Measurements from ENCODE around the gene ATP6V0E2.

Gene ATP6V0E2

GRCh38 chr7:149872419-149873073 is 1.2 kb upstream of the ATP6V0E2 start:
- DNase-seq (ENCODE audit: insufficient read length, low spot score) (peak; percentile 49), FAIRE-seq (no peak)

DNA sequence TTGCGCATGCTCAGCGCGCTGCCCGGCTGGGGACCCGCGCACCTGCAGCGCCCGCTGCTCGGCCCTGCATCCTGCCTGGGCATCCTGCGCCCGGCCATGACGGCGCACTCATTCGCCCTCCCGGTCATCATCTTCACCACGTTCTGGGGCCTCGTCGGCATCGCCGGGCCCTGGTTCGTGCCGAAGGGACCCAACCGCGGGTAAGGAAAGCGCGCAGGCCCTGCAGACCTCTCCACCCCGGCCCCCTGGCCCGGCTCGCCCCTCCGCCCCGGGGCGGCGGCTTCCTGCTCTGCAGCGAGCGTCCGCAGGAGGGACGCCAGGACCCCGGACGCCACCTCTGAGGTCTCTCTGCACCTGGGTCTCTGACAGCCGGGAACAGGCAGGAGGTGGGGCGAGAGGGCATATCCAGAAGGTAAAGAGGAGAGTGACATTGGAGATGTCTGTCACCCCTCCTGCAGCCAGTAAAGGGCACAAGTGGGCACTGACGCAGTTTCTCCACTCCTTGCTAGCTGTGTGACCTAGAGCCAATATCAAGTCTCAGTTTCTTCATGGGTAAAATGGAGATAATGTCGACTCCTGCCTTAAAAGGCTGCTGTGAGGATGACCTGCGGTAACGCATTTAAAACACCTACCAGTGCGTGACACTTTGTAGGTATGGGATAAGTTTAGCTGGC is 338 bp downstream of the ATP6V0E2 start:
- FAIRE-seq (no peak), DNase-seq (ENCODE audit: insufficient read length, low spot score) (peak; percentile 100)
- peak; percentile 5; the same call in 1 of the 2 replicates for TF ChIP-seq POLR2A (IDR thresholded peaks at IDR 0.05; ENCODE audit: low read depth, low read length)

More at GRCh38 chr7:149872419-149873073, 1.2 kb upstream of the ATP6V0E2 start:
- TF ChIP-seq POLR2A (IDR thresholded peaks at IDR 0.05; ENCODE audit: low read depth, low read length), result no peak

- DNase-seq (ENCODE audit: insufficient read length, low spot score) (no peak), FAIRE-seq (no peak)
- TF ChIP-seq POLR2A (IDR thresholded peaks at IDR 0.05; ENCODE audit: low read depth, low read length), result no peak
Observed at GRCh38 chr7:149874644-149875028, 867 bp downstream of the ATP6V0E2 start.

GRCh38 chr7:149875396-149875795 is 1.6 kb downstream of the ATP6V0E2 start:
- FAIRE-seq (no peak), DNase-seq (ENCODE audit: insufficient read length, low spot score) (no peak)
- no peak for TF ChIP-seq POLR2A (IDR thresholded peaks at IDR 0.05; ENCODE audit: low read depth, low read length)

- DNase-seq (ENCODE audit: insufficient read length, low spot score), result no peak
- FAIRE-seq, result no peak
- no peak for TF ChIP-seq POLR2A (IDR thresholded peaks at IDR 0.05; ENCODE audit: low read depth, low read length)
Observed at GRCh38 chr7:149877890-149878522, 4.2 kb downstream of the ATP6V0E2 start.

GRCh38 chr7:149878523-149878921 is 4.8 kb downstream of the ATP6V0E2 start:
- no peak for TF ChIP-seq POLR2A (IDR thresholded peaks at IDR 0.05; ENCODE audit: low read depth, low read length)
- no peak for FAIRE-seq
- DNase-seq (ENCODE audit: insufficient read length, low spot score), result no peak

GRCh38 chr7:149879271-149879743 is 5.5 kb downstream of the ATP6V0E2 start:
- DNase-seq (ENCODE audit: insufficient read length, low spot score) (no peak), FAIRE-seq (no peak)
- TF ChIP-seq POLR2A (IDR thresholded peaks at IDR 0.05; ENCODE audit: low read depth, low read length), result no peak

DNA sequence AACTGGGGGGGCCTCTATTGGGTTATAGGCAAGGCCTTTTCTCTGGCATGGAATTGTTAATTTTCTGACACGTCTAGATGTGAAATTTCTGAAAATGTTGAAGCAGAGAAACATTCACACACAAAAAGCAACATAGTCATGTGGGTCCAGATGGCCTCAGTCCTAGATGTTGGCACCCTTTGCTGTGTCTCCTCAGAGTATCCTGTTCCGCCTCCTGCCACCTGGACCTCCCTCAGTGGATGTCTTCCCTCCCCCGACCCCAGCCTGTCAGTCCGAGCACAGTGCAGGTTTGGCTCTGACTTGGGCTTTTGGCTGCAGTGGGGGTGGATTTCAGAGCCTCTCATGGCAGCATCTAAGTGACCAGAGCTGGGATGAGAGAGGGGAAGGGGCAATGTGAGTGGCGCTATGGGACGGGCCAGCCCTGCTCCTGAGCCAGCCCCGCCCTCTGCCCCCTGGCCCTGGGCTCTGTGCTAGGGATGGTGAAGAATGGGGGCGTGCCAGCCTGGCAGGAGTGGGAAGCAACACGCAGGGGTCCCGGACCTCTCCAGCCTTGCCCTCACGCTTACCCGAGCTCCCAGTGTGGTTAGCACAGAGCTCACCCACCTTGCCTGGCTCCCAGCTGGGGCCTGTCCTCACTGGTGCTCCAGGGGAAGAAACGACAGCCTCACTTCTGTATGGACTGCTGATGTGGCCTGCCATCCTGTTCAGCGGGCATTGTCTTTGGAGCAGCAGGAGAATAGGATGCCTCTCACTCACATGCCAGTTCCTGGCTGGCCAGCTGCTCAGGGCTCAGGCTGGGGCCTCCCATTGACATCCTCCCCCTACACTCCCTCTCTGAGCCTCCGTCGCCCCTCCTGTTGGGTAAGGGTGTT is 6.2 kb downstream of the ATP6V0E2 start:
- no peak for FAIRE-seq

DNA sequence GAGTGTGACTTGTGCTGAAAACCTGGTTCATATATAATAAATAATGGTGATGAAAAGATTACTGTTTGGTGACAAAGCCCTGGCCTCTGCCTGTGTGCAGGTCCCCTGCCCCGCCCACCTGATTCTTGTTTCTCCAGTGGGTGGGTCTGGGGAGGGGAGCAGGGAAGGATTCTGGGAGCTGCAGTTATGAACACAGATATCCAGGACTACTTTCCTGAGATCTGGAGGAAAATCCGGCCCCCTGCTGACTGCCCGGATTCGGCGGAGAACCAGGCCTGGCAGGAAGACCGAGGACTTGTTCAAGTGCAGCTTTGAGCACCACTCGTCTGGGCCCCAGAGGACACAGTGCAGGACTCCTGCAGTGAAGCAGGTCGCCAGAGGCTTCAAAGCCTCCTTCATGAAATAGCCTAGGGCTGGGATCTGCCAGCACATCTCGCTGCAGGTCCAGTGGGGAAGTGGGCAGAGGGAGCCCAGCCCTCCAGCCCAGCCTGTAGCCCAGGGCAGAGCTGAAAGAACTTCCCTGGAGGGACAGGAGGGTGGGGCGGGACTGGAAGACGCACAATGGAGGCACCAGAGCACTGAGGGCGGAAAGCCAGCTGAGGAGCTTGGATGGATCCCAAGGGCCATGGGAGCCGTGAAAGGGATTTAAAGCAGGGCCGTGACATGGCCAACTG is 7.0 kb downstream of the ATP6V0E2 start:
- DNase-seq (ENCODE audit: insufficient read length, low spot score) (no peak), FAIRE-seq (no peak)
- no peak for TF ChIP-seq POLR2A (IDR thresholded peaks at IDR 0.05; ENCODE audit: low read depth, low read length)

More for the DNA sequence above, 6.2 kb downstream of the ATP6V0E2 start:
- TF ChIP-seq POLR2A (IDR thresholded peaks at IDR 0.05; ENCODE audit: low read depth, low read length), result no peak
- DNase-seq (ENCODE audit: insufficient read length, low spot score), result no peak

DNA sequence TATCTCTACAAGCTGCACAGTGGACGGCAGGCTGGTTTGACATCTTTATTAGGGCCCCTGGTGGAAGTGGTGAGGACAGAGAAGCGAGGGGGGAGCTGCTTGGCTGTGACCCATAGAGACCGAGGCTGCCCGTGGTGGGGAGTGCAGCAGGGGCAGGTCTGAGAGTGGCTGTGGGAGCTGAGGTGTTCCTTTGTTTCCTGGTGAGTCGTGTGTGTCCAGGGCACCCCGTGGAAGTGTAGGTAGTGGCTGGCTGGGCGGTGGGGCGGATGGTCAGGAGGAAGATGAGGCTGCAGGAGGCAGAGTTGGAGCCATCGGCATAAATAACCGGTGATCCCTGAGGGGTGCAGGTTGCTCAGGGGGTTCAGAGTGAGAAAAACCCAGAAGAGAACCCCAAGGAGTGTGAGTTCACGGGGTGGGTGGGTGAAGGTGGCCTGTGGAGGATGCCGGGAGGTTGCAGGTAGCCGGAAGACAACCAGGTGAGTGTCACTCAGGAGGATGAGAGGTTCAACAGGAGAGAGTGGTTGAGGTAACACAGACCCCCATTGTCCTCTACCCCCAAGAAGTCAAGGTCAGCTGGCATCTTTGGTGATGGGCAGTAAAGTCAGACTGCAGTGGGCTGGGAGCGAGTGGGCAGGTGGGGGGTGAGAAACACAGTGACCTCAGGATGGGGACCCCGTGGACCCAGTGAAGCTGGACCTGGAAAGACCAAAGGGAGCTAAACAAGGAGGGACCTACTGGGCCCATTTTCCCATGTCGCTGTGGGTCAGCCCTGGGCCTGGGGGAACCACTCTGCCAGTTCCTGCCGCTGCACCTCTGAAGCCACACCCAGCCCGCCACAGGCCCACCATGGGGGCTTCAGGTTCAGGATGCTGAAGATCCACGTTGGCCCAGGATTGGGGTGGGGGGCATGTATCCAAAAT is 7.8 kb downstream of the ATP6V0E2 start:
- DNase-seq (ENCODE audit: insufficient read length, low spot score) (no peak), FAIRE-seq (no peak)
- no peak for TF ChIP-seq POLR2A (IDR thresholded peaks at IDR 0.05; ENCODE audit: low read depth, low read length)

DNA sequence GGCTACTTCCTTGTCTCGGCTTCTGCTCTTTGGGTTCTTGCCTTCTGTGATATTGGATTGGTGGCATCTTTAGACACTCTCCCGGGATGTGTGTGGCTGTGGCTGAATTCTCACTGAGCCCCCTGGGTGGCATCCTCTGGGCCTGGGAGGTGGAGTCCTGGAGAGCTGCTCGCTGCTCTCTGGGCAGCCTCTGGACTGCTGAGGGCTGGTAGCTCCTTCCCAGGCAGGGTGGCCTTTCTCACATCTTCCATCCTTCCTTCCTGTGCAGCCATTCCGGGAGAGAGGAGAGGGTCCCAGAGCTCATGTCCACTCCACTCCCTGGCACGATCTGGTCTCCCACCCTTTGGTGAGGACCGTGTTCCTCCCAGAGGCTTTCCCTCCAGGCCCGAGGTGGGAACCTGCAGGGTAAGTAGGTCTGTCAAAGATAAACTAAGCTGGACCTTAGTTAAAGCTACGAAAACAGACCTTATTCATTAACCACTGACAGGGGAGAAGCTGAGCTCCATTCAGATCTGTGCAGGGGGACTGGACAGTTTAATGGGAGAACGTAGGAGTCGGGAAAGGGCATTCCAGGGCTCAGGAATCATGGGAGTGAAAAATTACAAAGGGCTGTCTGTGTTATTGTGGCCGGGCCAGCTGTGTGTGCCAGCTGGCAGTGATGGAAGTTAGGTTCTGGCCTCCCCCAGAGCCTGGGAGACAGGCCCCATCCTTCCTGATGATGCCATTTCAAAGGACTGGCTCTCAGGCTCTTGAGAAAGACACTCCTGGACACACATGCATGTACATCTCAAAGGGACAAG is 8.7 kb downstream of the ATP6V0E2 start:
- no peak for DNase-seq (ENCODE audit: insufficient read length, low spot score)
- FAIRE-seq, result no peak
- TF ChIP-seq POLR2A (IDR thresholded peaks at IDR 0.05; ENCODE audit: low read depth, low read length), result no peak

Measured in H54 (cell line).